Neural progenitor cell (in vitro differentiated cells): ENCODE data around the gene UBTD1. TPM values are rescaled to one million over a fixed set of nuclear protein-coding genes. Genes with fewer than 3 reads are reported as not detected.

Source experiments
- DNase-seq: peaks from one replicate; pipeline ENCODE4 v3.0.0-alpha.2; 2016; ENCODE audit warnings: low spot score
- H2AFZ ChIP-seq: fragments of 200-600 bp; sonication (generic); replicated peaks from 2 replicates; pipeline ENCODE4 v1.6.1; 2016; ENCODE audit warnings: antibody characterized with exemption
- H3F3A ChIP-seq: fragments of 200-600 bp; sonication (generic); 2 replicates; pipeline ENCODE4 v1.6.1; 2016; ENCODE audit warnings: antibody characterized with exemption, low read depth
- H3K27ac ChIP-seq: fragments of 200-600 bp; sonication (generic); 2 replicates; pipeline ENCODE4 v1.5.1; 2016; ENCODE audit warnings: mild to moderate bottlenecking
- H3K27me3 ChIP-seq: fragments of 200-600 bp; sonication (generic); 2 replicates; pipeline ENCODE4 v1.6.1; 2016; ENCODE audit warnings: mild to moderate bottlenecking, moderate library complexity
- H3K36me3 ChIP-seq: fragments of 200-600 bp; sonication (generic); 2 replicates; pipeline ENCODE4 v1.5.1; 2016
- H3K4me1 ChIP-seq: fragments of 200-600 bp; sonication (generic); 2 replicates; pipeline ENCODE4 v1.6.1; 2016; ENCODE audit warnings: mixed run types
- H3K4me2 ChIP-seq: fragments of 200-600 bp; sonication (generic); 2 replicates; pipeline ENCODE4 v1.6.1; 2016
- H3K4me3 ChIP-seq: fragments of 200-600 bp; sonication (generic); 2 replicates; pipeline ENCODE4 v1.5.1; 2016
- H3K79me2 ChIP-seq: fragments of 200-600 bp; sonication (generic); 2 replicates; pipeline ENCODE4 v1.6.1; 2016; ENCODE audit warnings: low read depth
- H3K9ac ChIP-seq: fragments of 200-600 bp; sonication (generic); 2 replicates; pipeline ENCODE4 v1.6.1; 2016
- H3K9me3 ChIP-seq: fragments of 200-600 bp; sonication (generic); 2 replicates; pipeline ENCODE4 v1.5.1; 2016; ENCODE audit warnings: low read depth
- H4K20me1 ChIP-seq: fragments of 200-600 bp; sonication (generic); 2 replicates; pipeline ENCODE4 v1.6.1; 2016; ENCODE audit warnings: low read depth
- H3K27ac Mint-ChIP-seq: 3 replicates; pipeline ENCODE4 v1.8.0; 2021; ENCODE audit warnings: mixed read lengths
- H3K27me3 Mint-ChIP-seq: 2 replicates; pipeline ENCODE4 v1.8.0; 2022; ENCODE audit warnings: low read depth, mild to moderate bottlenecking, inconsistent platforms, moderate library complexity, mixed read lengths; ENCODE audit not compliant: insufficient read depth
- H3K36me3 Mint-ChIP-seq: 3 replicates; pipeline ENCODE4 v1.8.0; 2021; ENCODE audit warnings: mixed read lengths
- H3K4me1 Mint-ChIP-seq: 3 replicates; pipeline ENCODE4 v1.8.0; 2021; ENCODE audit warnings: mixed read lengths
- H3K4me3 Mint-ChIP-seq: 3 replicates; pipeline ENCODE4 v1.8.0; 2021; ENCODE audit warnings: mild to moderate bottlenecking, moderate library complexity, mixed read lengths
- H3K9me3 Mint-ChIP-seq: 3 replicates; pipeline ENCODE4 v1.8.0; 2020; ENCODE audit warnings: mixed read lengths
- EZH2 ChIP-seq: fragments of 200-600 bp; sonication (generic); IDR thresholded peaks from 2 replicates; pipeline ENCODE4 v1.6.1; 2017; ENCODE audit warnings: antibody characterized with exemption, mild to moderate bottlenecking, moderate library complexity
- EZH2phosphoT487 ChIP-seq: fragments of 200-600 bp; sonication (generic); IDR thresholded peaks from 2 replicates; pipeline ENCODE4 v1.6.1; 2017; ENCODE audit warnings: antibody characterized with exemption
- total RNA-seq: library from RNA; depleted of rRNA; stranded (reverse); fragments of >200 nt; gene quantifications from 2 replicates; pipeline ENCODE4 v1.2.3, GENCODE V29; 2015; ENCODE audit warnings: low replicate concordance
- TF ChIP-seq, protein P1 (sequence below): fragments of 200-600 bp; sonication (generic); IDR thresholded peaks from 2 replicates; pipeline ENCODE4 v1.5.1; 2017; ENCODE audit warnings: antibody characterized with exemption, mild to moderate bottlenecking

Gene UBTD1
- total RNA-seq, 1 donor from 2014 or later = 4.7 TPM

GRCh38 chr10:97583476-97583875 lies 84.8 kb downstream of the UBTD1 start:
- Mint-ChIP-seq H3K9me3 (no peaks in the 10 kb centered on the region), H3K27me3 (peaks cover 5% of the 10 kb centered on the region), H3K27ac (no peak overlapping the region), H3K36me3 (no peaks in the 10 kb centered on the region), H3K4me1 (peaks cover 14% of the 10 kb centered on the region), H3K4me3 (no peak overlapping the region)
- H3F3A ChIP-seq = no peaks in the 10 kb centered on the region
- no peak overlapping the region for H3K9ac ChIP-seq
- no peaks in the 10 kb centered on the region for H3K27me3 ChIP-seq
- H3K27ac ChIP-seq = no peak overlapping the region
- H3K36me3 ChIP-seq = no peaks in the 10 kb centered on the region
- no peak overlapping the region for H3K4me3 ChIP-seq
- no peaks in the 10 kb centered on the region for H3K79me2 ChIP-seq
- DNase-seq = no peak
- no peaks in the 10 kb centered on the region for H4K20me1 ChIP-seq
- H3K4me2 ChIP-seq = no peak overlapping the region
- H3K9me3 ChIP-seq = no peaks in the 10 kb centered on the region
- TF ChIP-seq, protein P1, sequence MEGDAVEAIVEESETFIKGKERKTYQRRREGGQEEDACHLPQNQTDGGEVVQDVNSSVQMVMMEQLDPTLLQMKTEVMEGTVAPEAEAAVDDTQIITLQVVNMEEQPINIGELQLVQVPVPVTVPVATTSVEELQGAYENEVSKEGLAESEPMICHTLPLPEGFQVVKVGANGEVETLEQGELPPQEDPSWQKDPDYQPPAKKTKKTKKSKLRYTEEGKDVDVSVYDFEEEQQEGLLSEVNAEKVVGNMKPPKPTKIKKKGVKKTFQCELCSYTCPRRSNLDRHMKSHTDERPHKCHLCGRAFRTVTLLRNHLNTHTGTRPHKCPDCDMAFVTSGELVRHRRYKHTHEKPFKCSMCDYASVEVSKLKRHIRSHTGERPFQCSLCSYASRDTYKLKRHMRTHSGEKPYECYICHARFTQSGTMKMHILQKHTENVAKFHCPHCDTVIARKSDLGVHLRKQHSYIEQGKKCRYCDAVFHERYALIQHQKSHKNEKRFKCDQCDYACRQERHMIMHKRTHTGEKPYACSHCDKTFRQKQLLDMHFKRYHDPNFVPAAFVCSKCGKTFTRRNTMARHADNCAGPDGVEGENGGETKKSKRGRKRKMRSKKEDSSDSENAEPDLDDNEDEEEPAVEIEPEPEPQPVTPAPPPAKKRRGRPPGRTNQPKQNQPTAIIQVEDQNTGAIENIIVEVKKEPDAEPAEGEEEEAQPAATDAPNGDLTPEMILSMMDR = no peak
- TF ChIP-seq EZH2phosphoT487 (no peak), EZH2 (no peak)
- H3K4me1 ChIP-seq = no peaks in the 10 kb centered on the region
- H2AFZ ChIP-seq = peak overlapping the region; percentile 73

GRCh38 chr10:97584060-97584797 lies 85.5 kb downstream of the UBTD1 start, which contains the start of gene HOGA1:
HOGA1 (plus strand) TSS chr10:97584389; CDS start chr10:97584704, 315 bp downstream.
- TF ChIP-seq, protein P1 = no peak
- TF ChIP-seq EZH2 = no peak
- no peak for TF ChIP-seq EZH2phosphoT487
- peaks cover 14% of the 10 kb centered on the region for H3K4me1 Mint-ChIP-seq
- Histone ChIP-seq H3K36me3 (no peaks in the 10 kb centered on the region), H3K9ac (no peak within 1 kb of the TSS), H3K4me1 (no peaks in the 10 kb centered on the region), H4K20me1 (no peaks in the 10 kb centered on the region), H3K9me3 (no peaks in the 10 kb centered on the region), H3K27ac (no peak within 1 kb of the TSS), H3K79me2 (no peaks in the 10 kb centered on the region), H3K27me3 (no peaks in the 10 kb centered on the region), H3F3A (no peaks in the 10 kb centered on the region), H3K4me3 (no peak within 1 kb of the TSS), H3K4me2 (no peak within 1 kb of the TSS), H2AFZ (peak within 1 kb of the TSS; percentile 73)
- H3K27ac Mint-ChIP-seq = no peak within 1 kb of the TSS
- no peaks in the 10 kb centered on the region for H3K9me3 Mint-ChIP-seq
- no peaks in the 10 kb centered on the region for H3K36me3 Mint-ChIP-seq
- H3K27me3 Mint-ChIP-seq = peaks cover 5% of the 10 kb centered on the region
- no peak within 1 kb of the TSS for H3K4me3 Mint-ChIP-seq
- DNase-seq = peak; percentile 36

GRCh38 chr10:97584798-97585438 lies 86.2 kb downstream of the UBTD1 start:
- Histone ChIP-seq H3K79me2 (no peaks in the 10 kb centered on the region), H3K27me3 (no peaks in the 10 kb centered on the region), H3K36me3 (no peaks in the 10 kb centered on the region), H3K9ac (no peak overlapping the region), H3K4me1 (no peaks in the 10 kb centered on the region), H2AFZ (no peak overlapping the region), H4K20me1 (no peaks in the 10 kb centered on the region), H3K27ac (no peak overlapping the region), H3K4me3 (no peak overlapping the region), H3K4me2 (no peak overlapping the region), H3F3A (no peaks in the 10 kb centered on the region), H3K9me3 (no peaks in the 10 kb centered on the region)
- no peak overlapping the region for H3K4me3 Mint-ChIP-seq
- H3K27ac Mint-ChIP-seq = no peak overlapping the region
- no peaks in the 10 kb centered on the region for H3K36me3 Mint-ChIP-seq
- H3K27me3 Mint-ChIP-seq = peaks cover 2% of the 10 kb centered on the region
- H3K9me3 Mint-ChIP-seq = no peaks in the 10 kb centered on the region
- TF ChIP-seq, protein P1 = no peak
- no peak for TF ChIP-seq EZH2
- no peak for TF ChIP-seq EZH2phosphoT487
- DNase-seq = no peak
- peaks cover 14% of the 10 kb centered on the region for H3K4me1 Mint-ChIP-seq
